GM18499 (cell line): ENCODE data around the gene ARHGEF33.
A peak's percentile ranks its signal among the peaks of the same experiment; 100 is the strongest.

Experiments
- ATAC-seq: cut with Tn5 transposase; IDR thresholded peaks from one replicate; pipeline ENCODE4 v1.9.1; 2021; ENCODE audit warnings: moderate number of reproducible peaks; ENCODE audit not compliant: insufficient read depth, unreplicated experiment

The ARHGEF33 gene

DNA sequence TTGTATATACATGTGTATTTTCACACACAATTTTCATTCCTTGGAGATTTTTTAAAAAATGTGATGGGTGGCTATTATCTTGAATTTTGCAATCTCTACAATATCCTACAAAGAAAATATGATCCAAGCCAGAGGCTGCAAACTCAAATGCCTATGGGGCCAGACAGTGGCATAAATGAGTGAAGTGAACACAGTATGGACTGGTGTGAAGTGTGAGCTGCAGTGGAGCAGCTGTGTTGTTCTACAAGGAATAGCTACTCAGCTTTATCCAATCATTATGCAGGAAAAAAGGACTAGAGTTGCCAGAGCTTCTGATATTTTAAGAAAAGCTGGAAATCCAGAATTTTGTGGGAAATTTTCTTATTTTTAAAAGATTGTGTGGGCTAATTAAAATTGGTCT, 62.1 kb downstream of the ARHGEF33 start:
- no peak for ATAC-seq

GRCh38 chr2:38957972-38958371, 68.3 kb downstream of the ARHGEF33 start:
- ATAC-seq = no peak

DNA sequence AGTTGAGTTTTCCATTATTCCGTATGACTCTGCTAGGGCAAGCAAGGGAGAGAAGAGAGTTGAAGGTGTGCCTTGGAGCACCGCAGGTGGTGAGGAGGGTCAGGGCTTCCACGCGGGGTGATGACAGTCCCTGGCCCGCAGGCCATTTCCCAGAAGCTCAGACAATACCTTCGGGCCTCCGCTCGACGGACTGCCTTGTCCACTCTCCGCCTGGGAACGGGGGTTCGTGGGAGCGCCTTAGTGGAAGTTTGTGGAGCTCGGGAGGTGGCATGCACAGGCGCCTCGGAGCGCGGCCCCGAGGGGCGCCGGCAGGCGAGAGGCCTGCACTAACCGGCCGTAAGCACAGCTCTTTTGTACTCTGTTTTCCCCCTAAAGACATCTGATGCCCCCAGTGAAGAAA, 69.8 kb downstream of the ARHGEF33 start:
- ATAC-seq = no peak

- peak; percentile 45 for ATAC-seq
Measured at GRCh38 chr2:38959938-38960608, 70.4 kb downstream of the ARHGEF33 start.

GRCh38 chr2:38960609-38961320, 71.1 kb downstream of the ARHGEF33 start:
- no peak for ATAC-seq

GRCh38 chr2:38966006-38966405, 76.3 kb downstream of the ARHGEF33 start:
- ATAC-seq = no peak

- no peak for ATAC-seq
Measured at GRCh38 chr2:38966678-38967077, 77.0 kb downstream of the ARHGEF33 start.

DNA sequence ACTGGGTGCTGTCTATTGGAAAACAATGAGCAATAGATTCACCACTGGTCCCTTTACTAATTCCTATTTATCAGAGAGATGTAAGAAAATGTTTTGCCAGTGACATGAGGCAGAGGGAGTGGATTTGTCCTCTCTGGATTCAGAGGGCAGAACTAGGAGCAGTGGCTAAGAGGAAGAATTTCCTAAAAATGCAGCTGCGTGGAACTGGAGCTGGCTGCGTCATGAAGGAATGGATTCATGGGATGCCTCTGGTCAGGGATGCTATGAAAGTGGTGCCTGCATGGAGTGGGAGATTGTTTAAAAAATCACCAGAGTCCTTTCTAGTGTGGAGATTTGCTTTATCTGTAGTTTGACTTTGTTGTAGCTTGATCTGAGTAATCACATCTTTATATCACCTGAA, 78.3 kb downstream of the ARHGEF33 start:
- ATAC-seq = no peak

DNA sequence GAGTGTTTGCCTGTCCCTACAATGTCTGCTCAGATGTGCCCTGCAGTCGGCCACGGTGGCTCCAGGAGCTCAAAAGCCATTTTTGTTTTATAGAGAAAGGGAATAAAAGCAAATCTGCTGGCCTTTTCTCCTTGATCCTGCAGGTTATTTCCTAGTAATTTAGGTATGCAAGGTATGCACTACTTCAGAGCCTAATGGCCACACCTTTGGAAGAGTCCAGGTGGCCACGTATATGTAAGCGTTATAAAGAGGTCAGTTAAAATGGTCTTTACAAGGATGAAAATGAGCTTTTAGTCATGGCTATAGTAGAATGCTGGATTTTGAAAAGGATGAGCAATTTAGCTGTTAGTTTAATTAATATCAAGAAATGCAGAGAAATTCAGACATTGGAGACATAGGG, 81.7 kb downstream of the ARHGEF33 start:
- no peak for ATAC-seq

DNA sequence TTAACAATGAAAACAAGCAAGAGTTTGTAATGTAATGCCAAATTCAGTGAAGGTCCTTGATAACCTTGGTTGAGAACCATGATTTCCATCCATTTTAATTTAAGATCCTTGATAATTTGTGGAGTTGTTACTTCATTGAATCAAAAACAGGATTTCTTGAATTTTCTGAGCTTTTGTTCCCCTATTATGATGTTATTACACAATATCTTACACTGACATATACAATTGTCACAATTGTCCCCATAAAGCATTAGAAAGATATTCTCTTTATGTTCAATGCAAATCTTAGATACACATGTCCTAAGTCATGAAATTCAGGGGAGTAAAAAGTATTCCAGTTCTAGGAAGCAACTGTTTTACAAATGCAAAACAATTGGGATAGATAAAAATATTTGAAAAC, 83.6 kb downstream of the ARHGEF33 start:
- no peak for ATAC-seq

DNA sequence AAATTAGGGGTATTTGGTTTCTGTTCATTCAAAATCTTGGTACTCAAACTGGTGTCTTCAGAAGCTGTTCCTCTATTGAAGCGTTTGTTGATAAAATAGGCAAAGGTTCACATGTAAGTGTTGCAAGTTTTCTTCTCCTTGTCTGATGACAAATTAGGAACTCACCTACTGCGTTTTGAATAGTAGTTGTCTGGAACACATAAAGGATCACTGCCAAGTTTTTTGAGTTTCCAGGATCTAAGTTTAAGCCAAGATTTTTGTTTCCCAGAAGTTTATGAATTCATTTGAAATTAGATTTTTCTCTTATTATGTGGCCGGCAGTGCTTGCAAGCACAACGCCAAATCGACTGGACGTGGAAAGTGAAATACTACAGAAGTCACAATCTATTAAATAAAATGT, 85.4 kb downstream of the ARHGEF33 start:
- ATAC-seq = no peak

DNA sequence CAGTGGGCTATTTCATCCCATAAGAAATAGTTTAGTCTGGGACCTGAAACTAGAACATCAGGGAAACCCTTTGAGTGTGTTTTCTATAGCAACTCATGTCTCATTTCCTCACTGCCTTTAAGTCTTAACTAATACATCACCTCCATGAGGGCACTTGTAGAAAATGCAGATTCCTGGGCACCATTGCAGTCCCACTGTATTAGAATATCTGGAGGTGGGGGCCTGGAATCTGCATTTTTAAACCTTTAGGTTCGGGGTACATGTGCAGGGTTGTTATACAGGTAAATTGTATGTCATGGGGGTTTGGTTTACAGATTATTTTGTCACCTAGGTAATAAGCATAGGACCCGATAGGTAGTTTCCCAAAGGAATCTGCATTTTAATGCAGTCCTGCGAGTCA, 87.4 kb downstream of the ARHGEF33 start:
- no peak for ATAC-seq

- ATAC-seq = no peak
Measured at GRCh38 chr2:38978296-38978903, 88.7 kb downstream of the ARHGEF33 start.

DNA sequence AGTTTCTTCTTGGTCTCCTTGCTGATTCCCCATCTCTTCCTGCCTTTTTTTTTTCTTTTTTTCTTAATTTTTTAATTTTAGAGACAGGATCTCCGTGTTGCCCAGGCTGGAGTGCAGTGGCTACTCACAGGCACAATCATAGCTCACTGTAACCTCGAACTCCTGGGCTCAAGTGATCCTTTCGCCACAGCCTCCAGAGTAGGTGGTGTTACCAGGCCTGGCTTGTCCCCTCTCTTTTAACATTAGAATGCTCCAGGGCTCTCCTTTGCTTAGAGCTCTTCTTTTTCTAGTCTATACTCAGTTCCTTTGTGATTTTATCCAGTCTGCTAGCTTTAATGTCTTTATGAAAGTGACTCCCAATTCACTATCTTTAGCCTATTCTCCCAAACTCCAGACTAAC, 89.2 kb downstream of the ARHGEF33 start:
- no peak for ATAC-seq

DNA sequence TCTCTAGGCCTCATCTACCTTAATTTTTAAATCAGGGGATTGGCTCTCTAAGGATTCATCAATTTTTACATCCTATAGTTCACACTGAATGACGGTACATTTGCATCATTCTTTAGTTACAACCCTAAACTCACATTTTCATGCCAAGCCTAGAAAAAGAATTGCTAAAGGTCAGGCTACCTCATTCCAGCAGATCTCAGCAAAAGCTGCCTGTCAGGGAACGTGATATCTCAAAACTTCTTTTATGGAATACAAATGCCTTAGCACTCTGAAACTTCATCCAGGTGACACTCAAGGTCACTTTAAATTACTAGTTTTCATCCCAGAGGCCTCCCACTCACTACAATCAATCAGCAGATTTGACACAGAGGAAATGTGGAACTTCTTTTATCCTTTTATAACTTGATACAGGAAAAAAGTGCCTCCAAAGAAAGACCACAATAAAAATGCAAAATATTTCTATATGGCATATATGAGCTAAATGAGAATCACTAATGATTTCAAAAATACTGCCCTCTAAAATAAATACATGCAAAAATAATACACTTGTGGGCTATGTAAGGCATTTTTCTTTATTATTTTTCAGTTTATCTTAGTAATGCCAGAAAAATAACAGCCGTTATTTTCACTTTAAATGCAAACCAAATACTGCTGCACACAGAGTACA, 91.5 kb downstream of the ARHGEF33 start:
- ATAC-seq = no peak

GRCh38 chr2:38981670-38982357, 92.1 kb downstream of the ARHGEF33 start:
- no peak for ATAC-seq

DNA sequence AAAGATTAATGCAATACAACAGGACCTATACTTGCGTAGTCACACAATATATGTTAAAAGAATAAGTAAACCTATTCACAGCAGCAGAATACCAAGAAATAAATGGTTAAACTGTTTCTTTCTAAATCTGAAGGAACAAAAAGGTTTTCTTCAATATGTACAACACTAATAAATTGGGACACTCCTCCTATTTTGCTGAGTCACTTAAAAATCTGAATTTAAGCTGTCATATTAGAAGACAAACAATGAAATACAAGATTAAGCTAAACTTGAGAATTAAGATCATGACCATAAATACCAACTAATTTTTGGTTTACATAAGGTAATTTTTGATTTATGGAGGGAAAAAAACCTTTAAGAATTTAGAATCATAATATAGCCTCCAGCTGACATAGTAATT, 92.8 kb downstream of the ARHGEF33 start:
- no peak for ATAC-seq

GRCh38 chr2:38988716-38989115, 99.0 kb downstream of the ARHGEF33 start:
- no peak for ATAC-seq

DNA sequence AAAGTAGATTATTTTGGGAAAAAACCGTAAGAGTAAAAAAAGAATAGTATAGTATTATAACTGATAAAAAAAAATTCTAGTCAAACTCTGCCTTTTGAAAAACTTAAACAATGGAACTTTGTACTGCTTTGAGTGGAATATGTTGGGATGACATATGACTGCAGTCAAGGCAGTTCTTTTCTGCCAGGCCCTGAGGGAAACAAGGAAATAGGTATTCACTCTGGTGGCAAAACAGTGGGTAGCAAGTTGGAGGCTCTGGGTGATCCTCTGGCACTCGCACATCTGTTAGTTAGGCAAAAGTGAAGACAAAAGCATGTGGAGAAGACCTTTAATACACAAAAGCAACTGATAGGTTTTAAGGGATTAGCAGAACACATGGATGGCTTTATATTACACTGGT, 102.2 kb downstream of the ARHGEF33 start:
- no peak for ATAC-seq

DNA sequence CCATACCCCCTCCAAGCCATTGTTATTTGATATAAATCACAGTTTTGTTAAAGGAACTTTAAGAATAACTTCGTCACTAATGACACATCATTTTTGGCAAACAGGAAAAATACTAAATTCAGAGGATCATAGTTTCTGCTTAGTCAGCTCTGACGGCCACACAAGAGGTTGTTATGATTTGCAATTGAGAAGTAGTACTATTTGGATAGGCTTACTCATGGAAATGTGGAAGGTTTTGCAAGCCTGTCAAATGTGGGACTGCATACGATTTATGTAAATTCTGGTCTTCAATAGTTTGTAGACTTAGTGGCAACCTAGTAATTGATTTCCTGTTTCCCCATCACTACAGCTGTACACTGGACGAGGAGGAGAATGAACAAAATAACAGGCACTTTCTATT, 108.1 kb downstream of the ARHGEF33 start:
- ATAC-seq = no peak

- no peak for ATAC-seq
Measured at GRCh38 chr2:39000552-39000951, 110.9 kb downstream of the ARHGEF33 start.
